ENCODE measurements around the gene MPP2.

MPP2 gene

DNA sequence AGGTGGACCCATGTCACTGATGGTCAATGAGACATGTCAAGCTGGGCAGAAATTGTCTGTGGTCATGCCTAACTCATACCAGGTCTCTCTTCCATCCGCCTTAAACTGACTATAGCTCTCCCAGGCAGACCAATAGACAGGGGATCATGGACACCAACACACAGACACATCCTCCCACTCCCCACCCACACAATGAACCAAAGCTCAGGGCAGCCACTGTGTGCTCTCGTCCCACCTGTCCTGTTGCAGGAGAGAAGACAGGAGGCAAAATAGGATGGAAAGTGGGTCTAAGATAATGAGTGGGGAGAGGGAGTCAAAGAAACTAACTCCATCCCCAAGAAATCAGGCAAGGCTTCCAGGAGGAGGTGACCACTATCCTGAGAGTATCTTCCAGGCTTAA is 43.2 kb upstream of the MPP2 start:
- H3K4me3 ChIP-seq (ENCODE audit: low read depth, low read length): no peak overlapping the region
- DNase-seq (ENCODE audit: low read depth): no peak
- TF ChIP-seq, protein P1, sequence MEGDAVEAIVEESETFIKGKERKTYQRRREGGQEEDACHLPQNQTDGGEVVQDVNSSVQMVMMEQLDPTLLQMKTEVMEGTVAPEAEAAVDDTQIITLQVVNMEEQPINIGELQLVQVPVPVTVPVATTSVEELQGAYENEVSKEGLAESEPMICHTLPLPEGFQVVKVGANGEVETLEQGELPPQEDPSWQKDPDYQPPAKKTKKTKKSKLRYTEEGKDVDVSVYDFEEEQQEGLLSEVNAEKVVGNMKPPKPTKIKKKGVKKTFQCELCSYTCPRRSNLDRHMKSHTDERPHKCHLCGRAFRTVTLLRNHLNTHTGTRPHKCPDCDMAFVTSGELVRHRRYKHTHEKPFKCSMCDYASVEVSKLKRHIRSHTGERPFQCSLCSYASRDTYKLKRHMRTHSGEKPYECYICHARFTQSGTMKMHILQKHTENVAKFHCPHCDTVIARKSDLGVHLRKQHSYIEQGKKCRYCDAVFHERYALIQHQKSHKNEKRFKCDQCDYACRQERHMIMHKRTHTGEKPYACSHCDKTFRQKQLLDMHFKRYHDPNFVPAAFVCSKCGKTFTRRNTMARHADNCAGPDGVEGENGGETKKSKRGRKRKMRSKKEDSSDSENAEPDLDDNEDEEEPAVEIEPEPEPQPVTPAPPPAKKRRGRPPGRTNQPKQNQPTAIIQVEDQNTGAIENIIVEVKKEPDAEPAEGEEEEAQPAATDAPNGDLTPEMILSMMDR (IDR thresholded peaks at IDR 0.05; ENCODE audit: low read depth, low read length, missing control alignments): no peak
- in situ Hi-C loops (cut with HindIII; ENCODE audit: low sequenced_read_pairs): no loop called here

GRCh38 chr17:43949781-43950180 is 42.4 kb upstream of the MPP2 start:
- in situ Hi-C loops (cut with HindIII; ENCODE audit: low sequenced_read_pairs): no loop called here
- H3K4me3 ChIP-seq (ENCODE audit: low read depth, low read length): no peak overlapping the region
- TF ChIP-seq, protein P1 (IDR thresholded peaks at IDR 0.05; ENCODE audit: low read depth, low read length, missing control alignments): no peak
- DNase-seq (ENCODE audit: low read depth): no peak

DNA sequence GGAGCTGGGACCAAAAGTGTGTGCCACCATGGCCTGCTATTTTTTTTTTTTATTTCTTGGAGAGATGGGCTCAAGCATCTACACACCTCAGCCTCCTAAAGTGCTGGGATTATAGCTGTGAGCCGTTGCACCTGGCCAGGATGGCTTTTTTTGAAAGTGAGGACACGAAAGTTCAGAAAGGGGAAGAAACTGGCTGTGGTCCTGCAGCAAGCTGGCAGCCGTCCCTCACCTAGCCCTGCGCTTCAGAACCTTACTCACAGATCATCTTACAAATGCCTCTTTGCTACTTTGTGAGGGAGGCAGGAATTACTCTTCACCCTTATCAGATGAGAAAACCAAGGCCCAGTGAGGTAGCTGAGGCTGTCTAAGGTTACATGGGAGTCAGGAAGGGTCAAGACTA is 39.4 kb upstream of the MPP2 start:
- TF ChIP-seq, protein P1 (IDR thresholded peaks at IDR 0.05; ENCODE audit: low read depth, low read length, missing control alignments): no peak
- no peak overlapping the region for H3K4me3 ChIP-seq (ENCODE audit: low read depth, low read length)
- in situ Hi-C loops (cut with HindIII; ENCODE audit: low sequenced_read_pairs): no loop called here
- DNase-seq (ENCODE audit: low read depth): no peak

DNA sequence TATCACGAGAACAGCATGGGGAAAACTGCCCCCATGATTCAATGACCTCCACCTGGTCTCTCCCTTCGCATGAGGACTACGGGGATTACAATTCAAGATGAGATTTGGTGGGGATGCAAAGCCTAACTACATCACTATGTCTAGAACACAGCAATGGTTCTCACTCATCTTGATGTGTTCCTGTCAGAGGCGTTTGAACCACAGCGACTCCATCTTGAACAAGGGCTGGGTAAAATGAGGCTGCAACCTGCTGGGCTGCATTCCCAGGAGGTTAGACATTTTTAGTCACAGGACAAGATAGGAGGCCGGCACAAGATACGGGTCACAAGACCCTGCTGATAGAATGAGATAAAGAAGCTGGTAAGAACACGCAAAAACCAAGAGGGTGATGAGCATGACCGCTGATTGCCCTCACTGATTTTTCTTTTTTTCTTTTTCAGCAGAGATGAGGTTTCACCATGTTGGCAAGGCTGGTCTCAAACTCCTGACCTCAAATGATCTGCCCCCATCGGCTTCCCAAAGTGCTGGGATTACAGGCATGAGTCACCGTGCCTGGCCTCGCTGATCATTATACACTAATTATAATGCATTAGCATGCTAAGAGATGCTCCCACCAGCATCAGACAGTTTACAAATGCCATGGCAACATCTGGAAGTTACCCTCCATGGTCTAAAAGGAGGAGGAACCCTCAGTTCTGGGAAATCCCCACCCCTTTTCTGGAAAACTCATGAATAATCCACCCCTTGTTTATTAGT is 37.9 kb upstream of the MPP2 start:
- TF ChIP-seq, protein P1 (IDR thresholded peaks at IDR 0.05; ENCODE audit: low read depth, low read length, missing control alignments): no peak
- no peak overlapping the region for H3K4me3 ChIP-seq (ENCODE audit: low read depth, low read length)
- in situ Hi-C loops (cut with HindIII; ENCODE audit: low sequenced_read_pairs): no loop called here
- DNase-seq (ENCODE audit: low read depth): peak; percentile 27

GRCh38 chr17:43942051-43942685 is 34.8 kb upstream of the MPP2 start, which contains the start of gene PPY:
TSS of gene PPY (minus strand) at chr17:43942476. CDS start at chr17:43941654, 822 bp downstream.
- in situ Hi-C loops (cut with HindIII; ENCODE audit: low sequenced_read_pairs): no loop called here
- H3K4me3 ChIP-seq (ENCODE audit: low read depth, low read length): no peak within 1 kb of the TSS
- no peak for DNase-seq (ENCODE audit: low read depth)
- TF ChIP-seq, protein P1 (IDR thresholded peaks at IDR 0.05; ENCODE audit: low read depth, low read length, missing control alignments): no peak

- no peak for DNase-seq (ENCODE audit: low read depth)
- TF ChIP-seq, protein P1 (IDR thresholded peaks at IDR 0.05; ENCODE audit: low read depth, low read length, missing control alignments): peak; percentile 71
- in situ Hi-C loops (cut with HindIII; ENCODE audit: low sequenced_read_pairs): no loop called here
- H3K4me3 ChIP-seq (ENCODE audit: low read depth, low read length): no peak overlapping the region
Measured at GRCh38 chr17:43940630-43941029, 33.3 kb upstream of the MPP2 start.

Measured in astrocyte of the cerebellum (primary cell).